Esophagus squamous epithelium (tissue), 5 donors: ENCODE measurements around the gene OPCML. TPM values are rescaled to one million over a fixed set of nuclear protein-coding genes. Genes with fewer than 3 reads are reported as not detected.

Experiments used
- DNase-seq: peaks from one replicate; lab custom pipeline; 2025; lab: John Stamatoyannopoulos, UW
- H3K27ac ChIP-seq, 4 donors: fragments of 200-600 bp; sonication (generic); one replicate each; pipeline ENCODE4 v1.5.1; 2016 to 2019; ENCODE audit warnings: mild to moderate bottlenecking in 1 of 4
- H3K27me3 ChIP-seq, 4 donors: fragments of 200-600 bp; sonication (generic); 1 replicate in 3 of 4; 2 replicates in 1 of 4; pipeline versions ENCODE4 v1.5.1 to v1.6.0; 2017 to 2021; ENCODE audit warnings: antibody characterized with exemption in 1 of 4
- H3K36me3 ChIP-seq, 3 donors: fragments of 200-600 bp; sonication (generic); one replicate each; pipeline ENCODE4 v1.5.1; 2016 to 2019
- H3K4me1 ChIP-seq, 3 donors: fragments of 200-600 bp; sonication (generic); one replicate each; pipeline ENCODE4 v1.5.1; 2017 to 2019
- H3K4me3 ChIP-seq, 4 donors: fragments of 200-600 bp; sonication (generic); 1 replicate in 3 of 4; 2 replicates in 1 of 4; pipeline ENCODE4 v1.5.1; 2016 to 2019; ENCODE audit warnings: mild to moderate bottlenecking in 2 of 4, moderate library complexity in 1 of 4
- H3K9me3 ChIP-seq, 3 donors: fragments of 200-600 bp; sonication (generic); one replicate each; pipeline ENCODE4 v1.5.1; 2016 to 2019
- POLR2A ChIP-seq, 4 donors: fragments of 450-650 bp; IDR thresholded peaks; one replicate each; pipeline ENCODE4 v1.6.1; 2017; ENCODE audit warnings: antibody characterized with exemption in 4 of 4, mild to moderate bottlenecking in 4 of 4, moderate library complexity in 3 of 4
- WGBS, 2 donors: methylation state at CpG; one replicate each; pipeline ENCODE4 v1.1.5; 2018; 5-methylcytosine and 5-hydroxymethylcytosine counted together
- intact Hi-C: fragments of 100-400 bp; cut with DNase I; formaldehyde crosslinking; loops from one replicate; pipeline ENCODE4 v1.15.0; 2022
- total RNA-seq, 4 donors: library from RNA; depleted of rRNA; stranded (reverse); fragments of >200 nt; gene quantifications; one replicate each; pipeline ENCODE4 v1.1.0, GENCODE V29; 2016
- TF ChIP-seq, protein P1 (sequence below), 6 experiments: fragments of 450-650 bp in 4 of 6; fragments of 200-600 bp in 2 of 6; sonication (generic) in 2 of 6; IDR thresholded peaks; one replicate each; pipeline ENCODE4 v1.5.1; 2016 to 2019; ENCODE audit warnings: antibody characterized with exemption in 6 of 6, mild to moderate bottlenecking in 4 of 6, moderate library complexity in 4 of 6
- donor health status: DM: yes; HTN: yes; CAD: no.

The OPCML gene
- total RNA-seq, 4 donors from 2014 or later, result under 0.01 TPM; not detected in 3

DNA sequence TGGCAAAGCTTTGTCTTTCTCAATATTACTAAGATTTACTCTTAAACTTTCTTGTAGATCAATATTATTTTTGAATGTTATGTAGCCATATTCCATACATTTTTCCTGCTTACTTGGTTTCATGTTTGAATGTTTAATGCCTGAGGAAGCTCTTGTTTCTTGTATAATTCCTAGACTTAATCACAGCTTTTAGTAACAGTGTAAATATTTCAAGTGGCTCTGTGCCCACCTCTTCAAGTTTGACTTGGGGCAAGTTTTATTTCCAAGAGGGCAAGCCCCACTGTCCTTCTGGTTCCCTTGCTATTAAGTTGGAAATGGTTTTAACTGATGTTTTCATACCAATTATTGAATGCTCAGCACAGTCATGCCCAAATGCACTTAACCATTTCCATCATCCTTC lies 1004.1 kb downstream of the OPCML start:
- TF ChIP-seq, protein P1, sequence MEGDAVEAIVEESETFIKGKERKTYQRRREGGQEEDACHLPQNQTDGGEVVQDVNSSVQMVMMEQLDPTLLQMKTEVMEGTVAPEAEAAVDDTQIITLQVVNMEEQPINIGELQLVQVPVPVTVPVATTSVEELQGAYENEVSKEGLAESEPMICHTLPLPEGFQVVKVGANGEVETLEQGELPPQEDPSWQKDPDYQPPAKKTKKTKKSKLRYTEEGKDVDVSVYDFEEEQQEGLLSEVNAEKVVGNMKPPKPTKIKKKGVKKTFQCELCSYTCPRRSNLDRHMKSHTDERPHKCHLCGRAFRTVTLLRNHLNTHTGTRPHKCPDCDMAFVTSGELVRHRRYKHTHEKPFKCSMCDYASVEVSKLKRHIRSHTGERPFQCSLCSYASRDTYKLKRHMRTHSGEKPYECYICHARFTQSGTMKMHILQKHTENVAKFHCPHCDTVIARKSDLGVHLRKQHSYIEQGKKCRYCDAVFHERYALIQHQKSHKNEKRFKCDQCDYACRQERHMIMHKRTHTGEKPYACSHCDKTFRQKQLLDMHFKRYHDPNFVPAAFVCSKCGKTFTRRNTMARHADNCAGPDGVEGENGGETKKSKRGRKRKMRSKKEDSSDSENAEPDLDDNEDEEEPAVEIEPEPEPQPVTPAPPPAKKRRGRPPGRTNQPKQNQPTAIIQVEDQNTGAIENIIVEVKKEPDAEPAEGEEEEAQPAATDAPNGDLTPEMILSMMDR (IDR thresholded peaks at IDR 0.05), result no peak
- TF ChIP-seq POLR2A (IDR thresholded peaks at IDR 0.05), result no peak

GRCh38 chr11:132523929-132524328 lies 1008.4 kb downstream of the OPCML start:
- Histone ChIP-seq H3K27me3 (no peaks in the 10 kb centered on the region), H3K27ac (no peak overlapping the region), H3K36me3 (no peaks in the 10 kb centered on the region), H3K4me1 (no peaks in the 10 kb centered on the region), H3K9me3 (peaks cover 0 to 10% (median 0%) of the 10 kb centered on the region in 3 donors), H3K4me3 (no peak overlapping the region)
- no peak for DNase-seq
- intact Hi-C loops, result no loop called here
- WGBS, 2 donors, result 54 to 58% methylated on average over 4 of the region's 4 CpGs
- TF ChIP-seq, protein P1 (IDR thresholded peaks at IDR 0.05), result no peak
- no peak for TF ChIP-seq POLR2A (IDR thresholded peaks at IDR 0.05)

More for the DNA sequence above, 1004.1 kb downstream of the OPCML start:
- no peaks in the 10 kb centered on the region for H3K4me1 ChIP-seq
- H3K36me3 ChIP-seq, result no peaks in the 10 kb centered on the region
- intact Hi-C loops, result no loop called here
- H3K27me3 ChIP-seq, result no peaks in the 10 kb centered on the region
- H3K9me3 ChIP-seq, result no peaks in the 10 kb centered on the region
- DNase-seq, result no peak
- H3K4me3 ChIP-seq, result no peak overlapping the region
- H3K27ac ChIP-seq, result no peak overlapping the region

- Histone ChIP-seq H3K27ac (no peak overlapping the region), H3K4me1 (no peaks in the 10 kb centered on the region), H3K9me3 (peaks cover 0 to 10% (median 0%) of the 10 kb centered on the region in 3 donors), H3K36me3 (no peaks in the 10 kb centered on the region), H3K4me3 (no peak overlapping the region), H3K27me3 (no peaks in the 10 kb centered on the region)
- DNase-seq, result no peak
- WGBS, 2 donors, result 73 to 83% methylated on average over 1 of the region's 1 CpG
- TF ChIP-seq, protein P1 (IDR thresholded peaks at IDR 0.05), result no peak
- no peak for TF ChIP-seq POLR2A (IDR thresholded peaks at IDR 0.05)
- intact Hi-C loops, result no loop called here
These were observed 1012.1 kb downstream of the OPCML start for GRCh38 chr11:132520199-132520598.

- peaks cover 0 to 10% (median 0%) of the 10 kb centered on the region in 3 donors for H3K9me3 ChIP-seq
- WGBS, 2 donors, result 60 to 65% methylated on average over 6 of the region's 6 CpGs
- no peak for DNase-seq
- TF ChIP-seq POLR2A (IDR thresholded peaks at IDR 0.05), result no peak
- TF ChIP-seq, protein P1 (IDR thresholded peaks at IDR 0.05), result no peak
- H3K4me1 ChIP-seq, result no peaks in the 10 kb centered on the region
- H3K27ac ChIP-seq, result no peak overlapping the region
- no peaks in the 10 kb centered on the region for H3K27me3 ChIP-seq
- intact Hi-C loops, result no loop called here
- H3K4me3 ChIP-seq, result no peak overlapping the region
- no peaks in the 10 kb centered on the region for H3K36me3 ChIP-seq
These were observed 1013.0 kb downstream of the OPCML start for GRCh38 chr11:132519241-132519815.

DNA sequence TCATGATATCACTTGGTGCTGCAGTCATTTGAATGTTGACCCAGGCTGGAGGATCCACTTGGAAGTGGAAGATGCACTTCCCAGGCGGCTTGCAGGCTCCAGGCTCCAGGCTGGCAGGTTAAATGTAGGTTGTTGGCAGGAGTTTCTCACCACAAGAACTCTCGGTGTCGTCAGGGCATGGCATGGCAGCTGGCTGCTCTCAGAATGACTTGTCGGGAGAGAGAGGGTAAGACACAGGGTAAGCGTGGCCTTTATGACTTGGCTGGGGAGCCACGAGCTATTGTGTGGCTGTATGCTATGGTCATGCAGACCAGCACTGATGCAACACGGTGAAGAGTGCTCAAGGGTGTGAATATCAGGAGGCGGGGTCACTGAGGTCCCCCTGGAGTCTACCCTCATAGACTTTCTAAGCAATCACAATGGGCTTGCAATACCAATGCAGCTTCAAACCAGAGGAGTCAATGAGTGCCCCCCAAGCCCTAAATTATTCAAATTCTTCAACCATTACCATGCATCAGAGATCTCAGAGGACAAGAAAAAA lies 1027.7 kb downstream of the OPCML start:
- 76 to 77% methylated on average over 7 to 8 of the region's 8 CpGs for WGBS, 2 donors

More for the DNA sequence above, 1027.7 kb downstream of the OPCML start:
- no peak overlapping the region for H3K27ac ChIP-seq
- no peak overlapping the region for H3K4me3 ChIP-seq
- TF ChIP-seq, protein P1 (IDR thresholded peaks at IDR 0.05), result no peak
- peaks cover 0 to 7% (median 0%) of the 10 kb centered on the region in 3 donors for H3K9me3 ChIP-seq
- DNase-seq, result no peak
- no peaks in the 10 kb centered on the region for H3K36me3 ChIP-seq
- no peaks in the 10 kb centered on the region for H3K4me1 ChIP-seq
- intact Hi-C loops, result no loop called here
- H3K27me3 ChIP-seq, result no peaks in the 10 kb centered on the region
